Testis (tissue), 2 donors: ENCODE results near the gene MAP1LC3B2.

ENCODE experiments used
- CTCF ChIP-seq, 3 experiments: fragments of 450-650 bp in 2 of 3; fragments of 200-600 bp in 1 of 3; sonication (generic) in 1 of 3; IDR thresholded peaks; one replicate each; pipeline ENCODE4 v1.5.1; 2016 to 2019; ENCODE audit warnings: antibody characterized with exemption in 3 of 3, mild to moderate bottlenecking in 2 of 3, moderate library complexity in 1 of 3
- POLR2A ChIP-seq: fragments of 450-650 bp; IDR thresholded peaks from one replicate; pipeline ENCODE4 v1.6.1; 2017; ENCODE audit warnings: antibody characterized with exemption, mild to moderate bottlenecking, moderate library complexity

- no peak for TF ChIP-seq CTCF (IDR thresholded peaks at IDR 0.05)
- no peak for TF ChIP-seq POLR2A
Observed at GRCh38 chr12:116573776-116574175, 14.6 kb downstream of the MAP1LC3B2 start.
